Measurements from ENCODE around the gene TSGA10IP.
"Not testable (repeated sequence)": the region's sequence is repeated elsewhere in the genome, so short reads cannot be mapped to it uniquely, and the experiment has no call there.

Gene TSGA10IP

DNA sequence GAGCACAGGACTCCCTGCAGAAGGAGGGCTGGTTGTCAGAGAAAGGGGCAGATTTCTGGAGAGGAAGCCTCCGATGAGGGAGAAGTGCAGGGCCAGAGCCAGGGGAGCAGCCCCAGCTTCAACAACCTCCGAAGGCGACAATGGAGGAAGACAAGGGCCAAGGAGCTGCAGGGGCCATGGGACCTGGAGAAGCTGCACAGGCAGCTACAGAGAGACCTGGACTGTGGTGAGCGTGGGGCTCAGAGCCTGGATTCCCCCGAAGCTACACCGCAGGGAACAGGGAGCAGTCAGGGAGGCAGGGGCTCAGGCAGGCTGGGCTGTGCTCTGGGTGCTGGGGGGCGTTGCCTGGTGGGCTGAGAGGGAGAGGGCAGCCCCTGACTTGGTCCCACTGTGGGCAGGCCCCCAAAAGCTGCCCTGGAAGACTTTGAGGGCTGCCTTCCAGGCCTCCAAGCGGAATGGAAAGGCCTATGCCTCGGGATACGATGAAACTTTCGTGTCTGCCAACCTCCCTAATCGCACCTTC lies 2.4 kb downstream of the TSGA10IP start:
- no peak for DNase-seq

DNA sequence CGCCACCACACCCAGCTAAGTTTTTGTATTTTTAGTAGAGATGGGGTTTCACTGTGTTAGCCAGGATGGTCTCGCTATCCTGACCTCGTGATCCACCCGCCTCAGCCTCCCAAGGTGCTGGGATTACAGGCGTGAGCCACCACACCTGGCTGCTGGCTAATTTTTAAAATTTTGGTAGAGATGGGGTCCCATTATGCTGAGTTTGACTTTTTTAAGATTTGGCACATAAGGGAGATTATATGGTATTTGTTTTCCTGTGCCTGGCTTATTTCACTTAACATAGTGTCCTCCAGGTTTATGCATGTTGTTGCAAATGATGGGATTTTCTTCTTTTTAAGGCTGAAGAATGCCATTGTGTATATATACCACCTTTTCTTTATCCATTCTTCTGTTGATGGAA lies 5.4 kb downstream of the TSGA10IP start:
- not testable (repeated sequence) for DNase-seq

DNA sequence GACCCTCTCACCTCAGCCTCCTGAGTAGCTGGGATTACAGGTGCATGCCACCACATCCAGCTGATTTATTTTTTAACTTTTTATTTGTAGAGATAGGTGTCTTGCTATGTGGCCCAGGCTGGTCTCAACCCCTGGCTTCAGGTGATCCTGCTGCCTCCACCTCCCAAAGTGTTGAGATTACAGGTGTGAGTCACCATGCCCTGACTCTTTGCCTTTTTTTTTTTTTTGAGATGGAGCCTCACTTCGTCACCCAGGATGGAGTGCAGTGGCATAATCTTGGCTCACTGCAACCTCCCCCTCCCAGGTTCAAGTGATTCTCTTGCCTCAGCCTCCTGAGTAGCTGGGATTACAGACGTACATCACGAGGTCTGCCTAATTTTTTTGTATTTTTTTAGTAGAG lies 6.4 kb downstream of the TSGA10IP start:
- DNase-seq, result not testable (repeated sequence)

DNA sequence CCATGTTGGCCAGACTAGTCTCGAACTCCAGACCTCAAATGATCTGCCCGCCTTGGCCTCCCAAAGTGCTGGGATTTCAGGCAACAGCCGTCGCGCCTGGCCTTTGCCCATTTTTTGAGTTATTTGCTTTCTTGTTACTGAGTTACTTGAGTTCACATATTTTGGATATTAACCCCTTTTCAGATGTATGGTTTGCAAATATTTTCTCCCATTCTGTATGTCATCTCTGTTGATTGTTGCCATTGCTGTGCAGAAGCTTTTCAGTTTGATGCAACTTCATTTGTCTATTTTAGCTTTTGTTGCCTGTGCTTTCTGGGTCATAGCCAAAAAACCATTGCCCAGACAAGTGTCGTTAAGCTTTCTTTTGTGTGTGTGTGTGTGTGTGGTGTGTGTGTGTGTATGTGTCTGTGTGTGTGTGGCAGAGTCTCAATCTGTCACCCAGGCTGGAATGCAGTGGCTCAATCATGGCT lies 6.8 kb downstream of the TSGA10IP start:
- no peak for DNase-seq

DNA sequence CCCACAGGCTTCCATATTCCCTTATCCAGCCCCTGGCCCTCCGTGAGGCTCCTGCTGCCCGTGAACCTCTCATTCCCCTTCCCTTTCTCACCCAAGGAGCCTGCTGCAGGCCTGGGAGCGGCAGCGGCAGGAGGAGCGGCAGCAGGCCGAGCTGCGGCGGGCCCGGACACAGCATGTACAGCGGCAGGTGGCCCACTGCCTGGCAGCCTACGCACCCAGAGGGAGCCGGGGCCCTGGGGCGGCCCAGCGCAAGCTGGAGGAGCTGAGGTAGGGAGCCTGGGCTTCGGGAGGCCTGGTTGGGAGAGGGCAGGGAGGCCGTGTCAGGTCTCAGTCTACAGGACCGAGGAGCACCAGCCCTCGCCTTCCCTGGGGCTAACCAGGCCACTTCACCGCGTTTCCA lies 8.2 kb downstream of the TSGA10IP start:
- DNase-seq, result no peak

DNA sequence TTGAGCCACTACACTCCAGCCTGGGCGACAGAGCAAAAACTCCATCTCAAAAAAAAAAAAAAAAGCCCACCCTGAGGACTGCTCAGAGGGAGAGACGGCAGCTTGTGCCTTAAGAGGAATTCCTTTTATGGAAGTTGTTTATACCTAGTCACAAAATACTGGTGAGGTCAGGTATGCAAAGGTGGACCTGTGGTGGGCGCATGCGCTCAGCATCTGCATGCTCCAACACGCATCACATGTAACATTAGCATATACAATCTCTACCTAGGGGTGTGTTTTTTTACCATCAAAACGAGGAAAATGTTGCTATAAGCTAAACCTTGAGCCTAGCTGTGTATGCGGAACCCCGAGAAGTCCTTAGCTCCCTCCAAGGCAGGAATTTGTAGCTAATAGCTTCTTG lies 9.5 kb downstream of the TSGA10IP start:
- no peak for DNase-seq

DNA sequence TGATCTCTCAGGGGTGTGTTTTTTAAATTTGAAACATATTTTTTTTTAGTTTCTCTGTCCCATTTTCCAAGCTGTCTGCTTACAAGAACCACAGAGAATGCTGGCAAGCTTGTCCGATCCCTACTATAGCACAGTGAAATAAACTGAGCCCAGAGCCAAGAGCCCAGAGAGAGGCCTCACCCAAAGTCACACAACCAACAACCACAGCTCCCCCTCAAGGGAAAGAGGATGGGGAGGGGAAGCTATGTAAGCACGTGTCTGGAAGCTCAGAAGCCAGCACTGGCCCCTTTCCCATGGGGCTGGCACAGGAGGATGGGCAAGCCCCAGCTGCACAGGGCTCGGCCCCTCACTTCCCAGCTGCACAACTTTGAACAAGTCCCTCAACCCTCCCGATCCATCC lies 13.0 kb downstream of the TSGA10IP start:
- DNase-seq, result no peak

DNA sequence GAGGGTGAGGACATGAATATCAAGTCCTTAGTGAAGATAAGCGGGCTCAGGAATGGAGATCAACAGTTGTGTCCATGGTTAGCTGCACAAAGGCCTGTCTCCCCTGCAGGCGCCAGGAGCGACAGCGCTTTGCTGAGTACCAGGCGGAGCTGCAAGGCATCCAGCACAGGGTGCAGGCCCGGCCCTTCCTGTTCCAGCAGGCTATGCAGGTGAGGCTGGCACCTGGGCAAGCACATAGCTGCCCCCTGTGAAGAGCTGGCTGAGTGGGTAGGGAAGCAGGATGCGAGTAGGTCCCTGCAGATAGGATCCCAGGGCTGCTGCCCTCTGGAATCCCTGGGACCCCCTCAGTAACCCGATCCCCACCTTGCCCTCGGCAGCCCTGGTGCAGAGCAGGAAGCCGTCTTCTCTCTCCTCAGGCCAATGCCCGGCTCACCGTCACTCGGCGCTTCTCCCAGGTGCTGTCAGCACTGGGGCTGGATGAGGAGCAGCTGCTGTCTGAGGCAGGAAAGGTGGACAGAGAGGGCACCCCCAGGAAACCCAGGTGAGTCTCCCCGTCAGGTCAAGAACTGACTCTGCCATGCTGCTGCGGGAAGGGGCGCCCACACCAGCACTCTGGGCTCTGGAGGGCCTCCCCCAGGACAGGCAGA lies 13.6 kb downstream of the TSGA10IP start:
- DNase-seq, result no peak

DNA sequence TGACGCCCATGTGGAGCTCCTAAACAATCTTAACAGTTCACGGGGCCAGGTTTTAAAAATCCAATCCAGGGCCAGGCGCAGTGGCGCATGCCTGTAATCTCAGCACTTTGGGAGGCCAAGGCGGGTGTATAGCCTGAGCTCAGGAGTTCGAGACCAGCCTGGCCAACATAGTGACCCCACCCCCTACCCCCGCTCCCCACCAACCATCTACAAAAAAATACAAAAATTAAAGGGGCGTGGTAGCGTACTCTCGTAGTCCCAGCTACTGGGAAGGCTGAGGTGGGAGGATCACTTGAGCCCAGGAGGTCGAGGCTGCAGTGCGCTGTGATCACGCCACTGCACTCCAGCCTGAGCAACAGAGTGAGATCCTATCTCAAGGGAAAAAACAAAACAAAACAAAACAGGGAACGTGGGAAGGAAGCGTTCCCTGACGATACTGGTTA lies 15.6 kb downstream of the TSGA10IP start:
- no peak for DNase-seq

DNA sequence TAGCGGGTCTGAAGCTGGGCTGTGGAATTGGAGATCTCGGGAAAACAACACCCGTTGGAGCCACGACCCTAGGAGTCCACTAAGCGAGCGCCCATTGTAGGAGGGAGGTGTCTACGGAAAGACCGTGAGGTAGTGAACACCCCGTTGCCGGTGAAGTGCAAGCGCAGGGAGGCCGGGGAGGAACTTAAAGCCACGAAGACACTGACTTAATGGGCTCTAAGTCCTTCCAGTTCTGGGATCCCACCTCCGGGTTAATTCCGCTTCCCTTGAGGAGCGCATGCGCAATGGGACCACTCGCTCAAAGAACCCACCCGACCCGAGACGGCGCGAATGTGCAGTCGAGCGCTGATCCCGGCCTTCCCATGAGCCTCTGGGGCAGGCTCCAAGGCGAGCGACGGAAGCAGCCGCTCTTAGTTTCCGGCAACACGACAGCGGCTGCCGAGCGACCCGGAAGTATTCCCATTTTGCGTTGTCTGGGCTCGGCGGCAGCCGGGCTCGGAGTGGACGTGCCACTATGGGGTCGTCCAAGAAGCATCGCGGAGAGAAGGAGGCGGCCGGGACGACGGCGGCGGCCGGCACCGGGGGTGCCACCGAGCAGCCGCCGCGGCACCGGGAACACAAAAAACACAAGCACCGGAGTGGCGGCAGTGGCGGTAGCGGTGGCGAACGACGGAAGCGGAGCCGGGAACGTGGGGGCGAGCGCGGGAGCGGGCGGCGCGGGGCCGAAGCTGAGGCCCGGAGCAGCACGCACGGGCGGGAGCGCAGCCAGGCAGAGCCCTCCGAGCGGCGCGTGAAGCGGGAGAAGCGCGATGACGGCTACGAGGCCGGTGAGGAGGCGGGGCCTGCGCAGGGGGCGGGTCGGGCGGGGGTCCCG lies 16.2 kb downstream of the TSGA10IP start, which contains the start of gene SART1:
Gene SART1, plus strand, starts transcription at position 468 of the 874 bp plus-strand sequence. Its CDS starts 47 bp downstream, at position 515.
- DNase-seq, result peak; percentile 99

DNA sequence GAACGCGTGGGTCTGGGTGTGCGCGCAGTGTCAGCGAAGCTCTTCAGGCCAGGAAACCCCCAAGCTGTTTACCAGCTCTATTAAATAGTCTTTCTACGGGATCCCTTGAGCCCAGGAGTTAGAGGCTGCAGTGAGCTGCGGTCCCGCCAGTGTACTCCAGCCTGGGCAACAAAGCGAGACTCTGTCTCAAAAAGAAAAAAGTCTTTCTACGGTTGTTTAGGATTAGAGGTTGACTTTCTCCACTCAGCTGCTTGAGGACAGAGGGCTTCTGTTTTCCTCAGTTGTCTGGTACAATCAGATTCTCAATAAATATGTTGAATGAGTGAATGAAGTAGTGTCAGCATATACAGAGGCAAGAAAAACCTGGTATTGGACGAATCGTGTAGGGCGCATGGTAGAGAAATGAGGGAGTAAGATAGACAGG lies 16.9 kb downstream of the TSGA10IP start:
- no peak for DNase-seq

DNA sequence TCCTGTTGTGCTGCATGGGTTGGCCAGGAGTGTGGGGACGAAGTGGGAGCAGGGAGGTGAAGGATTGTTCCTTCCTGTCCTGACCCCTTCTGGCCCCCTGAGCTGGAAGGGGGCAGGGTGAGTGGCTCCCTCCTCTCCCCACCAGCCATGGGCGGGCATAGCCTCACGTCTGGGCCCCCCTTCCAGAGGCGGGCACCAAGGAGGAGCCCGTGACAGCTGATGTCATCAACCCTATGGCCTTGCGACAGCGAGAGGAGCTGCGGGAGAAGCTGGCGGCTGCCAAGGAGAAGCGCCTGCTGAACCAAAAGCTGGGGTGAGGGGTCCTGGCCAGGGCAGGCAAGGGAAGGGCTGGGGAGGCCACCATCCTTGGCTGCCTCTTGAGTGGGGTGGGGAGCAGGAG lies 19.6 kb downstream of the TSGA10IP start:
- DNase-seq, result no peak

DNA sequence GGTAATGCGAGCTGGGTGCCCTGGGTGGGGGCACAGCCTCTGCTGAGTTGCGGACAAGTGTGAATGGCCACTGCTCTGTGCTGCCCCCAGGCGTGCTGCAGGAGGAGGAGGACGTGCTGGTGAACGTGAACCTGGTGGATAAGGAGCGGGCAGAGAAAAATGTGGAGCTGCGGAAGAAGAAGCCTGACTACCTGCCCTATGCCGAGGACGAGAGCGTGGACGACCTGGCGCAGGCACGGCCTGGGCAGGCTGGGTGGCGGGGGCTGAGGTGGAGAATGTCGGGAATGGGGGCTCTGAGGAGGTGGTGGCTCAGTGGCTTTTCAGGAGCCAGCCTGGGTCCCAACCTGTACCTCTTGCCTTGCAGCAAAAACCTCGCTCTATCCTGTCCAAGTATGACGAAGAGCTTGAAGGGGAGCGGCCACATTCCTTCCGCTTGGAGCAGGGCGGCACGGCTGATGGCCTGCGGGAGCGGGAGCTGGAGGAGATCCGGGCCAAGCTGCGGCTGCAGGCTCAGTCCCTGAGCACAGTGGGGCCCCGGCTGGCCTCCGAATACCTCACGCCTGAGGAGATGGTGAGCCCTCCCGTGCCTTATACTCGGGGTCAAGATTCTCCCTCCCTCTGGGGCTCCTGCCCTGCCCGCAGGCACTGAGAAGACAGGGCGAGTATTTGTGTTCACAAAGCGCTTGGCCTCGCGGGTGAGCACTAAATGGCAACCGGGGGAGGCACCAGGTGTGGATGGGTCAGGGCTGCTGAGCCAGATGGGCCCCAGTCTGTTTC lies 20.9 kb downstream of the TSGA10IP start:
- no peak for DNase-seq

DNA sequence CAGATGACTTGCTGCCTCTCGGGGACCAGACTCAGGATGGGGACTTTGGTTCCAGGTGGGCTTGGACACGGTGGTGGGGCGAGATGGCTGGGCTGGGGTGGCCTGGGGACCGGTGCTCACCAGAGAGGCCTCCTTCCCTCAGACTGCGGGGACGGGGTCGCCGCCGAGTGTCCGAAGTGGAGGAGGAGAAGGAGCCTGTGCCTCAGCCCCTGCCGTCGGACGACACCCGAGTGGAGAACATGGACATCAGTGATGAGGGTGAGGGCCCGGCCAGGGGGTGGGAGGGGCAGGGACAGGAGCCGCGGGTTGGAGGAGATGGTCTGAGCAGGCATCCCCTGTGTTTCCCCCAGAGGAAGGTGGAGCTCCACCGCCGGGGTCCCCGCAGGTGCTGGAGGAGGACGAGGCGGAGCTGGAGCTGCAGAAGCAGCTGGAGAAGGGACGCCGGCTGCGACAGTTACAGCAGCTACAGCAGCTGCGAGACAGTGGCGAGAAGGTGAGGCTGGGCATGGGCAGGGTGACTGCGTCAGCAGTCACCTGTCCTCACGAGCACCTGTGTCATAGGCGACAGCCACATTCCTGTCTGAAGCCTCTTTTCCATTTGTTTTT lies 22.2 kb downstream of the TSGA10IP start:
- DNase-seq, result no peak

DNA sequence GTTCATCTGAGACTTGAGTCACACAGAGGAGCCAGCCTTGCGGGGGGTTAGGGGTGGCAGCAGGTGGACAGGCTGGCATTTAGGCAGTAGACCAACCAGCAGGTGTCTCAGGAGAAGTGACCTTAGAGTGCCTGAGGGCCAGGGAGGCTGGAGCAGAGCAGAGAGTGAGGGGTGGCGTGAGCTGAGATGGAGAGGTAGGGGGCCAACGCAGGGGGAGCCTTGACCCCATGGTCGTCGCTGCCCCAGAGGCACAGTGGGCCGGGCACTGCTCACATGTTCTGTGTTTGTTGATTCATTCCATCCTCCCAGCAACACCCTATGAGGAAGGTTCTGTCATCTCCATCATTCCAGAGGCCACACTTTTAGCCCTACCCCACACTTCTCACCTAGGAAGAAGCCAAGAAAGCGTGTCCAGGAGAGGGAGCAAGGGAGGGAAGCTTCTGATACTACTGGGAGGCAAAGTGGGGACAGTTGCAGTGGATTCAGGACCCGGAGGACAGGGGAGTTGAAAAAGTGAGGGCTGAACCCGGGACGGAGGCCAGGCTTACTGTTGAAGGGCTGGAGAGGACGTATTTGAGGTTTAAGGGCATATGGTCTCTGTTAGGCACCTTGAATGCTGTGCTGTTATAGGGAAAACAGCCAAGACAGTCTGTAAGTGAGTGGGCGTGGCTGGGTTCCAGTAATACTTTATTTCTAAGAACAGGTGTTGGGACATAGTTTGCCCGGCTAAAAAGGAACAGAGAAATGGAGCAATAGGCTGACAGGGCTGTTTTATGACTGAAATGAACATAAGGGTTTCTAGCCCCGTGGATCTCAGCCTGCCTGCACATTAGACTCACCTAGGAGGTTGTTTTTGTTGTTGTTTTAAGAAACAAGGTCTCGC lies 23.6 kb downstream of the TSGA10IP start:
- no peak for DNase-seq

DNA sequence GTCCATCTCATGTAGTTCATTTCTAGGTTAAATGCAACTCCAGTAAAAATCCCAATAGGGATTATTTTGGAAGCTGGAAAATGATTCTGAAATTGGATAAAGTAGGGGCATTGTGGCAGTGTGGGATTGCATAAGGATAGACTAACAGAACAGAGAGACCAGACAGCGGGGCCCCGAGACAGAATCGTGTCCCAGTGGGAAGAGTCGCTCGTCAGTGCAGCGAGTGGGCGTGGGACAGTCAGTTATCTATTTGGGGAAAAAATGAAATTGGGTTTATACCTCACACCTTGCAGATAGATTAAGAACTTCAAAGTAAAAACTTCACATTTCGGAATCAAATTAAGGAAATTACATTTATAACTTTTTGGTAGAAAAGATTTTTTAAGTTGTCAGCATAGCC lies 26.8 kb downstream of the TSGA10IP start:
- no peak for DNase-seq

DNA sequence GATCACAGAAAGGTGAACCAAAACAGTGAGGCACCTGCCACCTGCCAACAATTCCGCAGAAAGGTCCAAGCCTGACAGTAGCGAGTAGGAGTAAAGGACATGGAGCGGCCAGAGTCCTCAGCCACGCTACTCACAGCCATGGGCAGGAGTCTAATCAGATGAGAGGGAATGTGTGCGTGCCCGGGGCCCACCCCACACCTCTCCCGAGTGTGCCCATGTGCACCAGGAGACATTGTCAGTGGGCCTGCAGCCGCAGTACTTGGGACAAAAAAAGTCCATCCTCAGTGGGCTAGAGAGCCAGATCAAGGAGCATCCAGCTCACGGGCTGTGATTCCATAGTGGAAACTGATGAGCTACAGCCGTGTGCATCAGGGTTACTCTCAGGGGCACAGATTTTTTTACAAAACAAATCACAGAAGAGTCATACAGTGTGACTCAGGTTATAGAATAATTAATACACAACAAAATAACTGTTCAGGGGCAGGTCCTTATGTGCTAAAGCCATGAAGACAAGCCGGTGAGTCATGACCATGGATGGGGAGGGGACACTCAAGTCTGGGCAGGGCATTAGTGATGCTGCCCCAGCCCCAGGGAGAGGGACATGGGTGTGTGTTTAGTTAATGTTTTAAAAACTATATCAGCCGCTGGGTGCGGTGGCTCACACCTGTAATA lies 28.3 kb downstream of the TSGA10IP start:
- DNase-seq, result no peak

DNA sequence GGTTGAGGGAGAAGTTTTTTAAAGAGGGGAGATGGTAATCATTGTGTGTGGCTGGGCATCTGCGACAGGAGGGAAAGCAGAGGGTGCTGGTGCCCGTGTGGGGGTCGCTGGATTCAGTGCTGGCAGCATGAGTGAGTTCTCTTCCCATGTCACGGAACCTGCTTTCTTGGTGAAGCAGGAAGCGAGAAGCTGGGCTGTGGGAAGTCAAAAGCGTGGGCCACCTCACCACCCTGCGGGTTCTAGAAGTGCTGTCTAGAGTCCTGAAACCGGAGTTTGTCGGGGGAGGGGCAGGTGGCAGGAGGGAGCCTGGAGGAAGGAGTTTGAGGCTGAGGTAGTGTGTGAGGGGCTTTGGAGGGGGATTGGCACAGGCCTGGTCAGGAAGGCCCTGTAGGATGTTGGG lies 30.5 kb downstream of the TSGA10IP start:
- DNase-seq, result no peak

DNA sequence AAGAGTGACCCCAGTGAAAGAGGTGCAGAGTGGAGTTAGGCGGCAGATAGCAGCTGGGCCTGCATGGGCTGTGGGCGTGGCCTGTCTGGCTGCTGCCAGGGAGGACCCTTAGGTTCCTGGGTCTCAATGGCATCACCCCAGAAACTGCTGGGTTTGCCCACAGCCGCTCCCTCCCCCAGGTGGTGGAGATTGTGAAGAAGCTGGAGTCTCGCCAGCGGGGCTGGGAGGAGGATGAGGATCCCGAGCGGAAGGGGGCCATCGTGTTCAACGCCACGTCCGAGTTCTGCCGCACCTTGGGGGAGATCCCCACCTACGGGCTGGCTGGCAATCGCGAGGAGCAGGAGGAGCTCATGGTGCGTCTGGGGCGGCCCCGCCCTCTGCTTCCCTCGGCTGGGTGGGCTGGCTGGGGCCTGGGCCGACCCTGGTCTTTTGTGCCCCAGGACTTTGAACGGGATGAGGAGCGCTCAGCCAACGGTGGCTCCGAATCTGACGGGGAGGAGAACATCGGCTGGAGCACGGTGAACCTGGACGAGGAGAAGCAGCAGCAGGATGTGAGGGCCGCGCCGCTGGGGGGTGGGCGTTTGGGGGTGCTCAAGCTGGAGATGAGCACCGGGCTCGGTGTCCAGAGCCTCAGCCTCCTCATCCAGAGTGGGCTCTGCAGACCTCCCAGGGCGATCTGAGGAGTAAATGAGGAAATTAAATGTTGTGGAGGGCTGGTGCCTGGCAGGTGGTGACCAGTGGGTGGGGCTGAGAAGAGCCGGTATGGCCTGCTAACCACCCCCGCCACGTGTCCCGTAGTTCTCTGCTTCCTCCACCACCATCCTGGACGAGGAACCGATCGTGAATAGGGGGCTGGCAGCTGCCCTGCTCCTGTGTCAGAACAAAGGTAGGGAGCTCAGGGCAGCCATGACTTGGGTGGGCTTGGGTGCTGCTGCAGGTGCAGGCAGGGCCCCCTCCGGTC lies 31.2 kb downstream of the TSGA10IP start:
- DNase-seq, result no peak
